ENCODE measurements around the gene IGHMBP2. TPM values are rescaled to one million over a fixed set of nuclear protein-coding genes. Genes with fewer than 3 reads are reported as not detected.
"Not testable (repeated sequence)": the region's sequence is repeated elsewhere in the genome, so short reads cannot be mapped to it uniquely, and the experiment has no call there.

Gene IGHMBP2
- total RNA-seq: 20.3 TPM
- long read RNA-seq, transcript IGHMBP2-201 (15 exons, 3,961 nt): major isoform, 12 of 36 reads
- long read RNA-seq, partial matches to known transcripts: 15 of 36 reads
- long read RNA-seq, other reads (novel, unspliced or antisense): 9 of 36 reads

DNA sequence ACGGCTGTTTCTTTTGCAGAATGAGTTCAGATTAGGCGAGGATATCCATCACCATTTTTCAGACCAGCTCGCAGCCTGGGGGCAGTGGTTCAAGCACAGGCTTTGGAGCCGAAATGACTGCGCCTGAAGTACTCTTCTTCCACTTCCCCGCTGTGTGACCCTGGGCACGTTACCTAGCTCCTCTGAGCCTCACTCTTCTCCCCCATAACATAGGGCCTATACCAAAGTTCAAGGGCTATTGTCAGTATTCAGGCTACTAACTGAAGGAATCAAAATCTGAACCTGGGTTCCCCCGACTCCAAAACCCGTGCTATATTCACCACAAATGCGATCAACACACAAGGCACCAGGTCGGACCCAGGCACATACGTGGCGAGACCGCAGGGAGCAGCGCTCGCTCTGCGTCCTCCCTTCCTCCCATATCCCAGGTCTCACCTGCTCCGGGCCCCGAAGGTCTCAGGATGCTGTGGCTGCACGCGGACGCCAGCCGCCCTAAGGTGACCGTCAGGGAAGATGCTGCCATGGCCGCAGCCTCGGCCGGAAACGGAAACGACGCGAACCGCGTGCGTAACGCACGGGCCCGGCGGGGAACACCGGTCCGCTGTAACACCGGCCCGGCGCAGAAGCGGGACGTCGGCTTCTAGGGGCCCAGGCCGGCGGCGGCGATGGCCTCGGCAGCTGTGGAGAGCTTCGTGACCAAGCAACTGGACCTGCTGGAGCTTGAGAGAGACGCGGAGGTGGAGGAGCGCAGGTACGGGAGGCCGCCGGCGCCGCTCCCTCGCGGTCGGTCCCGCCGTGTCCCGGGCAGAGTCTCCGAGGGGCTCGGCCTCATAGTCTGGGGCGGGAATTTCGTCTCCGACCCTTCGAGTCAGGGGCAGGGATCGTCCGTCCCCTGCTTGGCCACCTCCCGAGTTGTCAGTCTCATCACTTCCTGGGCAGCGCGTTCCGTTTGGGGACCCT, at the start of gene IGHMBP2, which contains the start of gene MRPL21:
Gene IGHMBP2, plus strand, starts transcription at position 604 of the 960 bp plus-strand sequence. Its CDS starts 62 bp downstream, at position 666.
Gene MRPL21, minus strand, starts transcription at position 545 of the 960 bp plus-strand sequence. Its CDS starts 22 bp downstream, at position 523.
- H3K27me3 ChIP-seq: no peaks in the 10 kb centered on the region
- H3K4me1 ChIP-seq: peaks cover 26% of the 10 kb centered on the region
- no peaks in the 10 kb centered on the region for H3K9me3 ChIP-seq
- H3K27ac ChIP-seq: peak within 1 kb of the TSS; percentile 88
- intact Hi-C loops (cut with DNase I): no loop called here
- peaks cover 29% of the 10 kb centered on the region for H3K36me3 ChIP-seq
- TF ChIP-seq, protein P1, sequence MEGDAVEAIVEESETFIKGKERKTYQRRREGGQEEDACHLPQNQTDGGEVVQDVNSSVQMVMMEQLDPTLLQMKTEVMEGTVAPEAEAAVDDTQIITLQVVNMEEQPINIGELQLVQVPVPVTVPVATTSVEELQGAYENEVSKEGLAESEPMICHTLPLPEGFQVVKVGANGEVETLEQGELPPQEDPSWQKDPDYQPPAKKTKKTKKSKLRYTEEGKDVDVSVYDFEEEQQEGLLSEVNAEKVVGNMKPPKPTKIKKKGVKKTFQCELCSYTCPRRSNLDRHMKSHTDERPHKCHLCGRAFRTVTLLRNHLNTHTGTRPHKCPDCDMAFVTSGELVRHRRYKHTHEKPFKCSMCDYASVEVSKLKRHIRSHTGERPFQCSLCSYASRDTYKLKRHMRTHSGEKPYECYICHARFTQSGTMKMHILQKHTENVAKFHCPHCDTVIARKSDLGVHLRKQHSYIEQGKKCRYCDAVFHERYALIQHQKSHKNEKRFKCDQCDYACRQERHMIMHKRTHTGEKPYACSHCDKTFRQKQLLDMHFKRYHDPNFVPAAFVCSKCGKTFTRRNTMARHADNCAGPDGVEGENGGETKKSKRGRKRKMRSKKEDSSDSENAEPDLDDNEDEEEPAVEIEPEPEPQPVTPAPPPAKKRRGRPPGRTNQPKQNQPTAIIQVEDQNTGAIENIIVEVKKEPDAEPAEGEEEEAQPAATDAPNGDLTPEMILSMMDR (IDR thresholded peaks at IDR 0.05): no peak
- peak; percentile 94 for DNase-seq
- peak within 1 kb of the TSS; percentile 98 for H3K4me3 ChIP-seq
- peak; percentile 99 for ATAC-seq

DNA sequence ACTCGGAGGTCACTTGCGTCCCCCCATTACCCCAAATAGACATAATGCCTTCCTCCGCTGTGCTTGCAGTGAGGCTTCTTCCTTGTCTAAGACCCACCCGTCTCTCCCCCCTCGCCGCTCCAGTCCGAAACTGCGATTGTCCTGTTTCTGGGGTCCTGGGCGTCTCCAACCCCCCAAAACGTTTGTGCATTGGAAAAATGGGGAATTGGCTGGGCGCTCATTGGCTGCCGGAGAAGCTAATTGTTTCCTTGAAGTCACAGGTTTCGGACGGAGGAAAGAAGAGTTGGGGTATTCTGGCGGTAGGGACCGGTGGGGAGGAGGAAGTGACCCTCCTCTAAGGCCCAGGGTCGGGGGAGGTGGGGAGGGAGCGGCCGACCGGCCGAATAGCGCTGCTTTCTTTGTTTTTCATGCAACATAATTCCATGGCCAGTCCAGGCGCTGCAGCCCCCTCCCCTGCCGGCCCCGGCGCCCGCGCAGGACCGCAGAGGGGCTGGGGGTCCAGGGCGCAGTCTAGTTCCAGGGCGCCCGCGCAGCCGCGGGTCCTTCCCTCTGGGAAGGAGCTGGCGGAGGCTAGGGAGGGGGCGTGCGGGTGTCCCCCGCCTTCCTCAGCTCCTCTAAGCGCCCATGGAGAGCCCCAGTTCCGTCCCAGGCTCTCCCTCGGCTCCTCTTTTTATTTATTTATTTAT, 49.3 kb upstream of the IGHMBP2 start:
- TF ChIP-seq, protein P1 (IDR thresholded peaks at IDR 0.05): no peak
- Histone ChIP-seq H3K4me3 (peak overlapping the region; percentile 59), H3K27ac (no peak overlapping the region), H3K27me3 (peaks cover 10% of the 10 kb centered on the region), H3K4me1 (peaks cover 6% of the 10 kb centered on the region), H3K9me3 (no peaks in the 10 kb centered on the region), H3K36me3 (no peaks in the 10 kb centered on the region)
- DNase-seq (peak; percentile 46), ATAC-seq (no peak)
- intact Hi-C loops (cut with DNase I): no loop called here

DNA sequence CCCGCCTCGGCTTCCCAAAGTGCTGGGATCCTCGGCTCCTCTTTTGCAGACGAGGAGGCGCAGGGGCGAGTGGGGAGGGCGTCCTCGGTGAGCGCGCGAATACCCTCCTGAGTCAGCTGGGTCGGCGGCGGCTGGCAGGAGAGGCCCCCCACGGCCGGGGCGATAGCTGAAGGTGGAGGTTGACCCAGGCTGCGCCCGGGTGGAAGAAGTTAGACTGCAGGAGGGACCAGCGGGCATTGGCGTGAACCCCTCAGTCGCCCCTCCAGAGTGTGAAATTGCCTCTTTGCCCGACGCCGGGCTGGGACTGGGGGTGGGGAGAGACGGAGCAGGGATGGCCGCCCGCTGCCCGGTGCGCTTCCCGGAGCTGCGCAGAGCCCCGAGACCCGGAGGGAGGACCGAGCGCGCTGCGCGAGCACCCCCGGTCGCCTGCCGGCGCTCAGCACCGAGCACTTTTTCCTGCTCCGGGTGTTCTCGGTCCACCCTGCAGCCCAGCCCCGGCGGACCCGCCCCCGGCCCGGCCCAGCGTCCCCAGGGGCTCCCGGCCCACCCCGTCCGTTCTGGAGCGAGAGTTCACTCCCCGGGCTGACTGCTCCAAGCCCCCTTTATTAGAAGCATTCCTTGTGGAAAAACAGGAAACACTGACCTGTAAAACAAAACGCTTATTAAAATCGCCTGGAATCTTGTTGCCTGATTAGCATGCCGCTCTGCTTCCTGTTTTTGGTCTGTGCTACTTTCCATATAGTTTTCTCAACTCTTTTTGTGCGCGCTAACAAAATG, 48.3 kb upstream of the IGHMBP2 start:
- Histone ChIP-seq H3K27me3 (peaks cover 10% of the 10 kb centered on the region), H3K27ac (peak overlapping the region; percentile 51), H3K9me3 (no peaks in the 10 kb centered on the region), H3K4me3 (peak overlapping the region; percentile 59), H3K36me3 (no peaks in the 10 kb centered on the region), H3K4me1 (peaks cover 6% of the 10 kb centered on the region)
- DNase-seq (peak; percentile 70), ATAC-seq (peak; percentile 83)
- TF ChIP-seq, protein P1 (IDR thresholded peaks at IDR 0.05): no peak
- intact Hi-C loops (cut with DNase I): no loop called here

DNA sequence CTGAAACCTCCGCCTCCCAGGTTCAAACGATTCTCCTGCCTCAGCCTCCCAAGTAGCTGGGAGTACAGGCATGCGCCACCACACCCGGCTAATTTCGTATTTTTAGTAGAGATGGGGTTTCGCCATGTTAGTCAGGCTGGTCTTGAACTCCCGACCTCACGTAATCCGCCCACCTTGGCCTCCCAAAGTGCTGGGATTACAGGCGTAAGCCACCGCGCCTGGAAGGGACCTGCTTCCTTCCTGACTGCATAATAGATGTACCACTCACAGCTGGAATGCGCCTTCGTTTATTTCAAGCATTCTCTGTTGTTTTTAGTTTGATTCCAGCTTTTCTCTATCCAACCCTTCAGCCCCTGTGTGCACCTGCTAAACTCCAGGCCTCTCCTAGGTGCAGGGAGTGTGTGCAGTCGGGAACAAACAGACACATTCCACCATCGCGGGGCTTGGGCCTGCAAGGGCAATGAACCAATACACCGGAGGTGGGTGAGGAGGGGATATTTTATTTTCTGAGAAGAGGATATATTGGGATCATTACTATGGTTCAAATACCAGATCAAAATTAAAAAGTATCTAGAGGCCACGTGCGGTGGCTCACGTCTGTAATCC, 47.2 kb upstream of the IGHMBP2 start:
- ATAC-seq; intact Hi-C loops (cut with DNase I); H3K4me1 ChIP-seq; H3K9me3 ChIP-seq; H3K27ac ChIP-seq; H3K4me3 ChIP-seq; H3K36me3 ChIP-seq: not testable (repeated sequence)
- DNase-seq: peak; percentile 26
- peaks cover 10% of the 10 kb centered on the region for H3K27me3 ChIP-seq

DNA sequence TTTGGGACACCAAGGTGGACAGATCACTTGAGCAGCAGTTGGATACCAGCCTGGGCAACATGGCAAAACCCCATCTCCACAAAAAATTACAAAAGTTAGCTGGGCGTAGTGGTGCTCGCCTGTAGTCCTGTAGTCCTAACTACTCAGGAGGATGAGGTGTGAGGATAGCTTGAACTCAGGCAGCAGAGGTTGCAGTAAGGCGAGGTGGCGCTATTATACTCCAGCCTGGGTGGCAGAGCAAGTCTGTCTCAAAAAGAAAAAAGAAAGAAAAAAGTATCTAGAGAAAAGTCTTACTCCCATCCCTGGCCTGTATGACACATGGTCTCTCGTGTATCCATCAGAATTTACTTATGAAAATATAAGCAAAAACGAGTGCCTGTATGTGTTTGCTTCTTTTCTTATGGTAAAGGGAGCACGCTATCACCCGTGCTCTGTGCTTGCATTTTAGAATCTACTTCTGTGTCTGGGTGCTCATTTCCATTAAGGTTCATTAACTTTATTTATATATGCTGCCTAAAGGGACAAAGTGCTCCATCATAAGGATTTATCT, 46.6 kb upstream of the IGHMBP2 start:
- peak; percentile 23 for DNase-seq
- Histone ChIP-seq H3K36me3 (no peaks in the 10 kb centered on the region), H3K27me3 (peaks cover 10% of the 10 kb centered on the region), H3K4me1 (peaks cover 6% of the 10 kb centered on the region), H3K27ac (no peak overlapping the region), H3K9me3 (no peaks in the 10 kb centered on the region), H3K4me3 (no peak overlapping the region)
- intact Hi-C loops (cut with DNase I): no loop called here
- ATAC-seq: no peak
- TF ChIP-seq, protein P1 (IDR thresholded peaks at IDR 0.05): no peak
